K562 (cell line): Measurements from ENCODE around the gene MICALL2. TPM values are rescaled to one million over a fixed set of nuclear protein-coding genes. Genes with fewer than 3 reads are reported as not detected.

Experiments used
- CLOCK ChIP-seq: fragments of 250-450 bp; sonication (Bioruptor Pico); IDR thresholded peaks from 2 replicates; pipeline ENCODE4 v1.4.0; 2020; ENCODE audit warnings: mild to moderate bottlenecking, moderate library complexity, borderline replicate concordance
- CXXC5 ChIP-seq: fragments of 250-450 bp; sonication (Bioruptor Pico); IDR thresholded peaks from 2 replicates; pipeline ENCODE4 v1.8.0; 2022; ENCODE audit warnings: inconsistent platforms, mild to moderate bottlenecking, moderate library complexity
- ESRRA ChIP-seq: fragments of 450-650 bp; IDR thresholded peaks from 2 replicates; pipeline ENCODE4 v1.6.1; 2014; ENCODE audit warnings: low read depth, mild to moderate bottlenecking, moderate library complexity, borderline replicate concordance
- FOXJ2 ChIP-seq: fragments of 200-800 bp; sonication (Bioruptor generic); IDR thresholded peaks from 2 replicates; pipeline ENCODE4 v1.6.1; 2016; ENCODE audit warnings: missing genetic modification characterization, missing compliant biosample characterization
- MYBL2 ChIP-seq, 2 experiments: fragments of 450-650 bp in 1 of 2; sonication (generic) in 1 of 2; formaldehyde crosslinking in 1 of 2; IDR thresholded peaks; 2 replicates each; pipeline versions ENCODE4 v1.6.1 to v1.8.1; 2017 to 2022; ENCODE audit warnings: borderline replicate concordance in 1 of 2, inconsistent platforms in 1 of 2, low read depth in 1 of 2, mild to moderate bottlenecking in 1 of 2, missing genetic modification reagents in 1 of 2, moderate library complexity in 1 of 2
- NFE2 ChIP-seq: IDR thresholded peaks from 2 replicates; pipeline ENCODE4 v1.6.1; 2014; ENCODE audit warnings: antibody characterized with exemption, low read depth
- NFIC ChIP-seq: fragments of 450-650 bp; IDR thresholded peaks from 2 replicates; pipeline ENCODE4 v1.6.1; 2017; ENCODE audit warnings: mild to moderate bottlenecking, inconsistent platforms
- ZBTB7A ChIP-seq: IDR thresholded peaks from 2 replicates; pipeline ENCODE4 v1.6.1; 2011; ENCODE audit warnings: low read depth, mild to moderate bottlenecking, low read length, moderate library complexity, borderline replicate concordance; ENCODE audit not compliant: control insufficient read depth
- polyA plus RNA-seq, 8 experiments: library from polyadenylated mRNA; depleted of rRNA in 4 of 8; stranded (reverse) in 5 of 8; unstranded in 3 of 8; fragments of >200 nt; fragmentation: Nextera tagmentation in 2 of 8; fragmentation: Illumina TruSeq in 1 of 8; extraction: Ambion mirVana in 2 of 8; extraction: Trizol in 1 of 8; gene quantifications; 2 replicates each; pipeline versions ENCODE4 v1.2.1 to v1.2.3, GENCODE V29; 2011 to 2014; ENCODE audit warnings: inconsistent platforms in 1 of 8, missing spikeins in 1 of 8
- total RNA-seq, 7 experiments: library from RNA; depleted of rRNA in 6 of 7; stranded (reverse); fragments of >200 nt in 6 of 7; fragmentation: Illumina TruSeq in 2 of 7; extraction: Trizol in 2 of 7; gene quantifications; 2 replicates each; pipeline versions ENCODE4 v1.2.1 to v1.2.3, GENCODE V29; 2011 to 2021; ENCODE audit warnings: low replicate concordance in 1 of 7
- TF ChIP-seq, protein P1 (sequence below), 2 experiments: fragments of 450-650 bp; formaldehyde crosslinking in 1 of 2; IDR thresholded peaks; 2 replicates each; pipeline versions ENCODE4 v1.4.0 to v1.6.1; 2014 to 2020; ENCODE audit warnings: mild to moderate bottlenecking in 2 of 2, borderline replicate concordance in 1 of 2, low read depth in 1 of 2
- TF ChIP-seq, protein P2 (sequence below): sonication (generic); formaldehyde crosslinking; IDR thresholded peaks from 2 replicates; pipeline ENCODE4 v1.4.0; 2020; ENCODE audit warnings: mild to moderate bottlenecking, missing genetic modification reagents
- TF ChIP-seq, protein P3 (sequence below): sonication (generic); formaldehyde crosslinking; IDR thresholded peaks from 2 replicates; pipeline ENCODE4 v1.5.0; 2020; ENCODE audit warnings: missing genetic modification reagents

The MICALL2 gene
- total and polyA plus RNA-seq, 9 of the 15 experiments (the other 6 are each of a cell fraction or from before 2014, with no cell fraction given) = 1.8 to 103 (median 17.0) TPM

GRCh38 chr7:1422512-1423263 is 36.6 kb downstream of the MICALL2 start (continued):
- TF ChIP-seq NFE2 (peak; percentile 16; the same call in 1 of the 2 replicates), NFIC (peak; percentile 76), ESRRA (no peak), ZBTB7A (peak; percentile 84; the same call in 1 of the 2 replicates), MYBL2 (IDR thresholded peaks at IDR 0.05; ENCODE audit: low read depth) (no peak), MYBL2 (CRISPR knock-in tag; IDR thresholded peaks at IDR 0.05; ENCODE audit: borderline replicate concordance) (no peak), CLOCK (no peak), CXXC5 (CRISPR knock-in tag) (0 out of 2 replicates have a peak, but pooled peaks have one; percentile 26), FOXJ2 (tag) (no peak)
- TF ChIP-seq, protein P1, sequence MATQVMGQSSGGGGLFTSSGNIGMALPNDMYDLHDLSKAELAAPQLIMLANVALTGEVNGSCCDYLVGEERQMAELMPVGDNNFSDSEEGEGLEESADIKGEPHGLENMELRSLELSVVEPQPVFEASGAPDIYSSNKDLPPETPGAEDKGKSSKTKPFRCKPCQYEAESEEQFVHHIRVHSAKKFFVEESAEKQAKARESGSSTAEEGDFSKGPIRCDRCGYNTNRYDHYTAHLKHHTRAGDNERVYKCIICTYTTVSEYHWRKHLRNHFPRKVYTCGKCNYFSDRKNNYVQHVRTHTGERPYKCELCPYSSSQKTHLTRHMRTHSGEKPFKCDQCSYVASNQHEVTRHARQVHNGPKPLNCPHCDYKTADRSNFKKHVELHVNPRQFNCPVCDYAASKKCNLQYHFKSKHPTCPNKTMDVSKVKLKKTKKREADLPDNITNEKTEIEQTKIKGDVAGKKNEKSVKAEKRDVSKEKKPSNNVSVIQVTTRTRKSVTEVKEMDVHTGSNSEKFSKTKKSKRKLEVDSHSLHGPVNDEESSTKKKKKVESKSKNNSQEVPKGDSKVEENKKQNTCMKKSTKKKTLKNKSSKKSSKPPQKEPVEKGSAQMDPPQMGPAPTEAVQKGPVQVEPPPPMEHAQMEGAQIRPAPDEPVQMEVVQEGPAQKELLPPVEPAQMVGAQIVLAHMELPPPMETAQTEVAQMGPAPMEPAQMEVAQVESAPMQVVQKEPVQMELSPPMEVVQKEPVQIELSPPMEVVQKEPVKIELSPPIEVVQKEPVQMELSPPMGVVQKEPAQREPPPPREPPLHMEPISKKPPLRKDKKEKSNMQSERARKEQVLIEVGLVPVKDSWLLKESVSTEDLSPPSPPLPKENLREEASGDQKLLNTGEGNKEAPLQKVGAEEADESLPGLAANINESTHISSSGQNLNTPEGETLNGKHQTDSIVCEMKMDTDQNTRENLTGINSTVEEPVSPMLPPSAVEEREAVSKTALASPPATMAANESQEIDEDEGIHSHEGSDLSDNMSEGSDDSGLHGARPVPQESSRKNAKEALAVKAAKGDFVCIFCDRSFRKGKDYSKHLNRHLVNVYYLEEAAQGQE (IDR thresholded peaks at IDR 0.05; ENCODE audit: borderline replicate concordance) = peak; percentile 49
- TF ChIP-seq, protein P1 (CRISPR knock-in tag; IDR thresholded peaks at IDR 0.05; ENCODE audit: low read depth) = no peak
- TF ChIP-seq, protein P2, sequence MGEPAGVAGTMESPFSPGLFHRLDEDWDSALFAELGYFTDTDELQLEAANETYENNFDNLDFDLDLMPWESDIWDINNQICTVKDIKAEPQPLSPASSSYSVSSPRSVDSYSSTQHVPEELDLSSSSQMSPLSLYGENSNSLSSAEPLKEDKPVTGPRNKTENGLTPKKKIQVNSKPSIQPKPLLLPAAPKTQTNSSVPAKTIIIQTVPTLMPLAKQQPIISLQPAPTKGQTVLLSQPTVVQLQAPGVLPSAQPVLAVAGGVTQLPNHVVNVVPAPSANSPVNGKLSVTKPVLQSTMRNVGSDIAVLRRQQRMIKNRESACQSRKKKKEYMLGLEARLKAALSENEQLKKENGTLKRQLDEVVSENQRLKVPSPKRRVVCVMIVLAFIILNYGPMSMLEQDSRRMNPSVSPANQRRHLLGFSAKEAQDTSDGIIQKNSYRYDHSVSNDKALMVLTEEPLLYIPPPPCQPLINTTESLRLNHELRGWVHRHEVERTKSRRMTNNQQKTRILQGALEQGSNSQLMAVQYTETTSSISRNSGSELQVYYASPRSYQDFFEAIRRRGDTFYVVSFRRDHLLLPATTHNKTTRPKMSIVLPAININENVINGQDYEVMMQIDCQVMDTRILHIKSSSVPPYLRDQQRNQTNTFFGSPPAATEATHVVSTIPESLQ (CRISPR knock-in tag) = no peak
- TF ChIP-seq, protein P3, sequence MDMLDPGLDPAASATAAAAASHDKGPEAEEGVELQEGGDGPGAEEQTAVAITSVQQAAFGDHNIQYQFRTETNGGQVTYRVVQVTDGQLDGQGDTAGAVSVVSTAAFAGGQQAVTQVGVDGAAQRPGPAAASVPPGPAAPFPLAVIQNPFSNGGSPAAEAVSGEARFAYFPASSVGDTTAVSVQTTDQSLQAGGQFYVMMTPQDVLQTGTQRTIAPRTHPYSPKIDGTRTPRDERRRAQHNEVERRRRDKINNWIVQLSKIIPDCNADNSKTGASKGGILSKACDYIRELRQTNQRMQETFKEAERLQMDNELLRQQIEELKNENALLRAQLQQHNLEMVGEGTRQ = peak; percentile 82
